Neural cell (in vitro differentiated cells): ENCODE data around the gene GMPR.

Experiments
- MXI1 ChIP-seq: fragments of 450-650 bp; conservative IDR thresholded peaks from 2 replicates; pipeline ENCODE4 v1.6.1; 2014; ENCODE audit warnings: antibody characterized with exemption, mild to moderate bottlenecking; ENCODE audit not compliant: poor library complexity, severe bottlenecking
- POLR2AphosphoS5 ChIP-seq: IDR thresholded peaks from 2 replicates; pipeline ENCODE4 v1.6.1; 2012
- TAF1 ChIP-seq: IDR thresholded peaks from 2 replicates; pipeline ENCODE4 v1.6.1; 2012; ENCODE audit warnings: low read depth

GRCh38 chr6:16327777-16328325, 89.5 kb downstream of the GMPR start:
- no peak for TF ChIP-seq POLR2AphosphoS5
- TF ChIP-seq MXI1: no peak
- no peak for TF ChIP-seq TAF1
